ENCODE results near the gene TNFRSF14.

- no peak for TF ChIP-seq NR2F2 (IDR thresholded peaks at IDR 0.05)
- no peak for TF ChIP-seq JUND (IDR thresholded peaks at IDR 0.05)
- no peak for TF ChIP-seq YY1 (IDR thresholded peaks at IDR 0.05)
These were observed 38.5 kb downstream of the TNFRSF14 start for GRCh38 chr1:2594641-2595131.
